Measurements from ENCODE around the gene FMO3.

Gene FMO3

GRCh38 chr1:171116676-171117075 lies 26.0 kb downstream of the FMO3 start:
- DNase-seq (ENCODE audit: low read depth) = no peak

- DNase-seq (ENCODE audit: low read depth) = no peak
Measured at GRCh38 chr1:171117085-171117484, 26.4 kb downstream of the FMO3 start.

GRCh38 chr1:171119648-171120047 lies 28.9 kb downstream of the FMO3 start:
- no peak for DNase-seq (ENCODE audit: low read depth)

GRCh38 chr1:171122299-171122698 lies 31.6 kb downstream of the FMO3 start:
- DNase-seq (ENCODE audit: low read depth) = no peak

GRCh38 chr1:171122893-171123292 lies 32.2 kb downstream of the FMO3 start:
- no peak for DNase-seq (ENCODE audit: low read depth)

GRCh38 chr1:171126504-171126903 lies 35.8 kb downstream of the FMO3 start:
- no peak for DNase-seq (ENCODE audit: low read depth)

- DNase-seq (ENCODE audit: low read depth) = no peak
Measured at GRCh38 chr1:171127099-171127498, 36.4 kb downstream of the FMO3 start.

- DNase-seq (ENCODE audit: low read depth) = no peak
Measured at GRCh38 chr1:171127501-171127900, 36.8 kb downstream of the FMO3 start.

- no peak for DNase-seq (ENCODE audit: low read depth)
Measured at GRCh38 chr1:171128463-171128862, 37.8 kb downstream of the FMO3 start.

- no peak for DNase-seq (ENCODE audit: low read depth)
Measured at GRCh38 chr1:171134204-171134923, 43.7 kb downstream of the FMO3 start.

- DNase-seq (ENCODE audit: low read depth) = no peak
Measured at GRCh38 chr1:171137580-171137979, 46.9 kb downstream of the FMO3 start.

GRCh38 chr1:171138980-171139379 lies 48.3 kb downstream of the FMO3 start:
- DNase-seq (ENCODE audit: low read depth) = no peak

GRCh38 chr1:171139890-171140289 lies 49.2 kb downstream of the FMO3 start:
- no peak for DNase-seq (ENCODE audit: low read depth)

GRCh38 chr1:171140401-171140800 lies 49.7 kb downstream of the FMO3 start:
- no peak for DNase-seq (ENCODE audit: low read depth)

GRCh38 chr1:171140956-171141687 lies 50.4 kb downstream of the FMO3 start:
- no peak for DNase-seq (ENCODE audit: low read depth)

GRCh38 chr1:171141688-171142415 lies 51.1 kb downstream of the FMO3 start:
- DNase-seq (ENCODE audit: low read depth) = no peak

GRCh38 chr1:171142416-171143385 lies 52.0 kb downstream of the FMO3 start:
- no peak for DNase-seq (ENCODE audit: low read depth)

- no peak for DNase-seq (ENCODE audit: low read depth)
Measured at GRCh38 chr1:171150156-171150555, 59.5 kb downstream of the FMO3 start.

- DNase-seq (ENCODE audit: low read depth) = no peak
Measured at GRCh38 chr1:171152549-171152948, 61.8 kb downstream of the FMO3 start.

- no peak for DNase-seq (ENCODE audit: low read depth)
Measured at GRCh38 chr1:171155484-171155883, 64.8 kb downstream of the FMO3 start.

GRCh38 chr1:171158096-171158495 lies 67.4 kb downstream of the FMO3 start:
- DNase-seq (ENCODE audit: low read depth) = no peak

GRCh38 chr1:171158551-171158950 lies 67.8 kb downstream of the FMO3 start:
- DNase-seq (ENCODE audit: low read depth) = no peak
